Measurements from ENCODE around the gene AQP1.

DNA sequence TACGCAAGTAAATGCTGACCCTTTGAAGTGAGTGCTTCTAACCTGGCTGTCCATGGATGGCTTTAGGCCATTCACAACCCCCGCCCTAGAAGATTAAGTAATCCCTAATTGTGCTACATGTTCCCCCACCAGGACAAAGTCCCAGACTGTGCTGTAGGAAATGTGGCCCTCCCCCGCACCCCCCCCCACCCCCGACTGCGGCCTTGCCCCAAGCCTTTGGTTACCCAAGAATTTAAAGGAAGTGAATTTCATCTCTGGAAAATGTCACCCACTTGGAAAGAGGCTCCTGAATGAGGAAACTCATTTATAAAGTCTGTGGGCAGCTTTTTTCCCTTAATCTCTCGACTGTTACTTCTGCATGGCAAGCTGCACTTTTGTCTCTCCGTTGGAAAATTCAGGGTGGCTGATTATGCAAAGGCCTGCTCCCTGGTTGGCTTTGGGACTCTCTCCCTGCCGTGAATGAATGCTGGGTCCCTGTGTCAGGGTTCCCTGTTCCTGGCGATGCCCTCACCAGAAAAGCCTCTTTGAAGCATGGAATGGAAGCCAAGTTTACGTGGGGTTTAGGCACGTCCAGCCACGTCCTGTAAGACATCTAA, 31.4 kb upstream of the AQP1 start:
- TF ChIP-seq CEBPB (IDR thresholded peaks at IDR 0.05) (no peak), YY1 (IDR thresholded peaks at IDR 0.05; ENCODE audit: low read depth) (no peak), RAD21 (IDR thresholded peaks at IDR 0.05; ENCODE audit: low read depth) (no peak), EP300 (IDR thresholded peaks at IDR 0.05; ENCODE audit: borderline replicate concordance) (no peak), USF1 (IDR thresholded peaks at IDR 0.05) (no peak)
